ENCODE data around the gene COQ9.
"Not testable (repeated sequence)": the region's sequence is repeated elsewhere in the genome, so short reads cannot be mapped to it uniquely, and the experiment has no call there.

The COQ9 gene

DNA sequence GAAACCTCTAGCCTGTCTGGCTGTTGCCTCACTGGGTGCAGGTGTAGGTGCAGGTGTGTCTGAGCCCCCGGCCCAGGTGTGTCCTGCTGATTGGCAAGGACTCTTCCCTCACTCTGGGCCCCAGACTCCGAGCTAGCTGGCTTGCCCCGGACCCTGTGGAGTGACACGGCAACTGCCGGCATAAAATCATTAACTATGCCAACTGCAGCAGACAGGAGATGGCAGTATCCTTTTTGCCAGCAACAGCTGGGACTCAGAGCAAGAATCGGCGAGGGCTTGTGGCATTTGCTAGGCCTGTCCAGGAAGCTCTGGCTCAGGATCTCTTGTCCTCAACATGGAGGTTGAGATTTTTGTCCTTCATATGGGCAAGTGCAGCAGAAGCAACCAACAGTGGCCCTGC is 20.9 kb upstream of the COQ9 start:
- Histone ChIP-seq H3K4me3 (ENCODE audit: insufficient read depth, low read depth, low read length) (no peak overlapping the region), H3K27me3 (ENCODE audit: control insufficient read depth, insufficient read depth, low read length, poor library complexity, severe bottlenecking) (no peaks in the 10 kb centered on the region), H3K4me1 (ENCODE audit: control insufficient read depth, insufficient read depth, low read length) (no peaks in the 10 kb centered on the region), H3K36me3 (ENCODE audit: control insufficient read depth, insufficient read depth, low read length) (peaks cover 15% of the 10 kb centered on the region), H3K27ac (ENCODE audit: insufficient read depth, low read depth, low read length, poor library complexity, severe bottlenecking) (no peak overlapping the region), H3K9me3 (ENCODE audit: control insufficient read depth, low read length) (no peaks in the 10 kb centered on the region)
- WGBS, 2 experiments: 94 to 95% methylated on average over 7 of the region's 7 CpGs

DNA sequence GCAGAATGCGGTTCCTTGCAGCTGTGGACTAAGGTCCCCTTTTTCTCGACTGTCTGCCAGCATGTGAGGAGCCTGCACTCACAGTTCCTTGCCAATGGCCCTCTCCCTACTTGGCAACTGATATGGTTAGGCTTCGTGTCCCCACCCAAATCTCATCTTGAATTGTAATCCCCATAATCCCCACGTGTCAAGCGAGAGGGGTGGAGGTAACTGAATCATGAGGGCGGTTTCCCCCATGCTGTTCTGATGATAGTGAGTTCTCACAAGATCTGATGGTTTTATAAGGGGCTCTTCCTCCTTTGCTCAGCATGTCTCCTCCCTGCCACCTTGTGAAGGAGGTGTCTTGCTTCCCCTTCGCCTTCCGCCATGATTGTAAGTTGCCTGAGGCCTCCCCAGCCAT is 20.0 kb upstream of the COQ9 start:
- Histone ChIP-seq H3K4me1 (ENCODE audit: control insufficient read depth, insufficient read depth, low read length) (no peaks in the 10 kb centered on the region), H3K4me3 (ENCODE audit: insufficient read depth, low read depth, low read length) (no peak overlapping the region), H3K27ac (ENCODE audit: insufficient read depth, low read depth, low read length, poor library complexity, severe bottlenecking) (no peak overlapping the region), H3K27me3 (ENCODE audit: control insufficient read depth, insufficient read depth, low read length, poor library complexity, severe bottlenecking) (no peaks in the 10 kb centered on the region), H3K36me3 (ENCODE audit: control insufficient read depth, insufficient read depth, low read length) (peaks cover 21% of the 10 kb centered on the region), H3K9me3 (ENCODE audit: control insufficient read depth, low read length) (no peaks in the 10 kb centered on the region)
- 91 to 98% methylated on average over 8 of the region's 8 CpGs for WGBS, 2 experiments

DNA sequence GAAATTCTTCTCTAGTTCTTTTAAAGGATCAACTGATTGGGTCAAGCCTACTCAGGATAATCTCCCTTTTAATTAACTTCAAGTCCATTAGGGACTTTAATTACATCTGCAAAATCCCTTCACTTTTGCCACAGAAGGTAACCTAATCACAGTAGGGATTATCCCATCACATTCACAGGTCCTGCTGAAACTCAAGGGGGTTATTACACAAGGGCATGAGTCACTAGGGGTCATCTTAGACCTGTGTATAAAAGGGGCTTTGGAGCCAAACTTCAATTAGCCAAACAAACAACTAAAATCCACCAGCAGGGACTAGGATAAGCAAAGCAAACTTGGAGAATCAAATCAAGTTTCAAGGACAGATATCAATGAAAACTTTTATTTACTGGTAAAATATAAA is 19.5 kb upstream of the COQ9 start:
- Histone ChIP-seq H3K36me3 (ENCODE audit: control insufficient read depth, insufficient read depth, low read length) (peaks cover 27% of the 10 kb centered on the region), H3K4me1 (ENCODE audit: control insufficient read depth, insufficient read depth, low read length) (no peaks in the 10 kb centered on the region), H3K4me3 (ENCODE audit: insufficient read depth, low read depth, low read length) (no peak overlapping the region), H3K9me3 (ENCODE audit: control insufficient read depth, low read length) (no peaks in the 10 kb centered on the region), H3K27me3 (ENCODE audit: control insufficient read depth, insufficient read depth, low read length, poor library complexity, severe bottlenecking) (no peaks in the 10 kb centered on the region), H3K27ac (ENCODE audit: insufficient read depth, low read depth, low read length, poor library complexity, severe bottlenecking) (no peak overlapping the region)

DNA sequence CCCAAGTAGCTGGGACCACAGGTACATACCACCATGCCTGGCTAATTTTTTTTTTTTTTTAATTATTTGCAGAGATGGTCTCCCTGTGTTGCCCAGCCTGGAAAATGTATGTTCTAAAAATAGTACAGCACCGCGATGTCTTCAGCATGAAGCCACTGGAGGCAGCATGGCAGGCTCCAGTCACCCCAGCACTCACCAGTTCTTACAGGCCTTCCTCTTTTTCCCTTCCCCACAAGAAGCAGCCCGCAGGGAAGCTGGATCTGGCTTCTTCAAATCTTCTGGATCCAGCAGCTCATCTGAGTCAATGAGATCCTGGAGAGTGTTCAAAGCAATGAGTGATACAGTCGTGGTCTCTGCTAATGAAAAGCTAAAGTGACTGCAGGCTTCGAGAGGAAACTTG is 16.3 kb upstream of the COQ9 start:
- Histone ChIP-seq H3K4me1 (ENCODE audit: control insufficient read depth, insufficient read depth, low read length) (no peaks in the 10 kb centered on the region), H3K36me3 (ENCODE audit: control insufficient read depth, insufficient read depth, low read length) (peaks cover 48% of the 10 kb centered on the region), H3K9me3 (ENCODE audit: control insufficient read depth, low read length) (no peaks in the 10 kb centered on the region), H3K4me3 (ENCODE audit: insufficient read depth, low read depth, low read length) (no peak overlapping the region), H3K27ac (ENCODE audit: insufficient read depth, low read depth, low read length, poor library complexity, severe bottlenecking) (no peak overlapping the region), H3K27me3 (ENCODE audit: control insufficient read depth, insufficient read depth, low read length, poor library complexity, severe bottlenecking) (no peaks in the 10 kb centered on the region)
- 92 to 98% methylated on average over 5 of the region's 5 CpGs for WGBS, 2 experiments

DNA sequence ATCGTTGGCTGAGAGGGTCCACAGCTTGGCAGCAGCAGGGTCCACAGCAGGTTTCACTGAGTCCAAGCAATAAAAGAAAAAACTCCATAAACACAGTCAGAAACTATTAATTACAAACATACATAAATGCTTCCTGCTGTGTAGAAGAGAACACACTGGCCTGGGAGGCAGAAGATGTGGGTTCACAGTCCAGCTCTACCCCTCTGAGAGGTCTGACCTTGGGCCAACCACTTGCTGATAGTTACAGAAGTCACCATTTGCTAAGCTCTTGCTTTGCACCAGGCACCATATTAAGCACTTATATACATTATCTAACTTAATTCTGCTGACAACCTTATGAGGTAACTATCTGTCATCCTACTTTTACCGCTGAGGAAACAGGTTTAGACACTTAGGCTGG is 14.8 kb upstream of the COQ9 start:
- WGBS, 2 experiments: 96 to 99% methylated on average over 2 of the region's 2 CpGs
- Histone ChIP-seq H3K4me3 (ENCODE audit: insufficient read depth, low read depth, low read length) (no peak overlapping the region), H3K27ac (ENCODE audit: insufficient read depth, low read depth, low read length, poor library complexity, severe bottlenecking) (no peak overlapping the region), H3K4me1 (ENCODE audit: control insufficient read depth, insufficient read depth, low read length) (no peaks in the 10 kb centered on the region), H3K9me3 (ENCODE audit: control insufficient read depth, low read length) (no peaks in the 10 kb centered on the region), H3K36me3 (ENCODE audit: control insufficient read depth, insufficient read depth, low read length) (peaks cover 50% of the 10 kb centered on the region), H3K27me3 (ENCODE audit: control insufficient read depth, insufficient read depth, low read length, poor library complexity, severe bottlenecking) (no peaks in the 10 kb centered on the region)

DNA sequence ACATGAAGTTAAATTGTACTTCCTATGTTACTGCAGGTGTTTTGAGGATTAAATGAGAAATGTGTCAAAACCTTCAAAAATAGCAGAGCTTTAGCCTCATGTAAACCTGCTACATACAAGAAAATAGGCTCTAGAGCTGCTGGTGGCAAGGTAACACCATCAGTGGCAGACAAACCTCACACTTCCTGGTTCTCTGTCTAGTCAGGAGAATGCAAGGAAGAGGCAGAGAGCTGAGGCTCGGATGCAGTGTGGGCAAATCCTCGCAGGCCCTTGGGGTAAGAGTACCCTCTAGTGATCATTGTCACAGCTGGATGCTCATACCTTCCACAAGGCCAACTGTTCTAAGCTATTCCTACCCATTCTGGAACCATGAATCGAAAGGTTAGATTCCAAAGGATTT is 14.3 kb upstream of the COQ9 start:
- Histone ChIP-seq H3K27me3 (ENCODE audit: control insufficient read depth, insufficient read depth, low read length, poor library complexity, severe bottlenecking) (no peaks in the 10 kb centered on the region), H3K9me3 (ENCODE audit: control insufficient read depth, low read length) (no peaks in the 10 kb centered on the region), H3K4me3 (ENCODE audit: insufficient read depth, low read depth, low read length) (no peak overlapping the region), H3K27ac (ENCODE audit: insufficient read depth, low read depth, low read length, poor library complexity, severe bottlenecking) (no peak overlapping the region), H3K36me3 (ENCODE audit: control insufficient read depth, insufficient read depth, low read length) (peaks cover 50% of the 10 kb centered on the region), H3K4me1 (ENCODE audit: control insufficient read depth, insufficient read depth, low read length) (no peaks in the 10 kb centered on the region)
- WGBS, 2 experiments: 96 to 97% methylated on average over 3 of the region's 3 CpGs

DNA sequence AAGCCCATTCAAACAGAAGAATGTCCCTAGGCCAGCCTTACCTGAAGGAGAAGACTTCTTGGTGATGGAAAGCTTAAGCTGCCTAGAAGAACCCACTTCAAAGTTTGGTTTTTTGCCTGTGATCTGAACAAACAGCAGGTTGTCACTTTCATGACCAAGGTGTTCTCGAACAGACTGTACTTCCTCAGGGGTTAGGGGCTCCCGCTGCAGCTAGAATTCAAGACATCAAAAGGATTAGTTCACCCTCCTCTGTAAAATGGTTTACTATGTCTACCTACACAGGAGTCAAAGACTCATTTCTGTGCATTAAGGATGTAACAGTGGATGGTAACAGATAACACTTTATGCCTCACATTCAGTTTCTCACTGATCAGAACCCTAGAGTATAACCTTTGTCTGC is 13.3 kb upstream of the COQ9 start:
- no peak overlapping the region for H3K4me3 ChIP-seq (ENCODE audit: insufficient read depth, low read depth, low read length)
- no peak overlapping the region for H3K27ac ChIP-seq (ENCODE audit: insufficient read depth, low read depth, low read length, poor library complexity, severe bottlenecking)
- H3K4me1 ChIP-seq (ENCODE audit: control insufficient read depth, insufficient read depth, low read length): no peaks in the 10 kb centered on the region
- 99 to 100% methylated on average over 2 of the region's 2 CpGs for WGBS, 2 experiments
- H3K27me3 ChIP-seq (ENCODE audit: control insufficient read depth, insufficient read depth, low read length, poor library complexity, severe bottlenecking): no peaks in the 10 kb centered on the region
- H3K36me3 ChIP-seq (ENCODE audit: control insufficient read depth, insufficient read depth, low read length): peaks cover 52% of the 10 kb centered on the region
- no peaks in the 10 kb centered on the region for H3K9me3 ChIP-seq (ENCODE audit: control insufficient read depth, low read length)

DNA sequence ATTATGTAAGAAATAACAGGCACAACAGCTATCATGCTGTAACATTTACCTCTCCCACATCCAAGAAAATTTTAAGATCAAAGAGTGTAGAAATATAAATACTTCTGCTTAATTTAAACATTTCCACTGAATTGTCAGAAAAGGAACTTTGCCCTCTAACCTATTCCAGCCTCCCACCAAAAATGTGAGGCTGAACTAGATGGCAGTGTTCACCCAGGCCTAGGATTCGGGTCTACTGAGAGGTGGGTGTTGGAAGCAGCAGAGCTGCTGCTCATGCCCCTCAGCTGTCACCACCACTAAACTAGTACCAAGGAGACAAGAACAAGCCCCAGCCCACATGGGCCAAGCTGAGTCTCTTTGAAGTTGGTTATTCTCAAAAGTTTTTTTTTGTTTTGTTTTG is 11.4 kb upstream of the COQ9 start:
- no peaks in the 10 kb centered on the region for H3K9me3 ChIP-seq (ENCODE audit: control insufficient read depth, low read length)
- 96 to 100% methylated on average over 1 of the region's 1 CpG for WGBS, 2 experiments

DNA sequence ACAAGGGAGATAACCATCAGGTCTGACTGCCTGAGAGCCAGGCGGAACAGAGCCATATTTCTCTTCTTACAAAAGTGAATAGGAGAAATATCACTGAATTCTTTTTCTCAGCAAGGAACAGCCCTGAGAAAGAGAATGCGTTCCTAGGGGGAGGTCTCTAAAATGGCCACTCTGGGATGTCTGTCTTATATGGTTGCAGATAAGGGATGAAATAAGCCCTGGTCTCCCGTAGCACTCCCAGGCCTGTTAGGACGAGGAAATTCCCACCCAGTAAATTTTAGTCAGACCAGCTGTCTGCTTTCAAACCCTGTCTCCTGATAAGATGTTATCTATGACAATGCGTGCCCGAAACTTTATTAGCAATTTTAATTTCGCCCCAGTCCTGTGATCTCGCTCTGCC is 7.3 kb upstream of the COQ9 start:
- H3K36me3 ChIP-seq (ENCODE audit: control insufficient read depth, insufficient read depth, low read length): peaks cover 26% of the 10 kb centered on the region
- H3K27me3 ChIP-seq (ENCODE audit: control insufficient read depth, insufficient read depth, low read length, poor library complexity, severe bottlenecking); H3K27ac ChIP-seq (ENCODE audit: insufficient read depth, low read depth, low read length, poor library complexity, severe bottlenecking); H3K9me3 ChIP-seq (ENCODE audit: control insufficient read depth, low read length); H3K4me3 ChIP-seq (ENCODE audit: insufficient read depth, low read depth, low read length); H3K4me1 ChIP-seq (ENCODE audit: control insufficient read depth, insufficient read depth, low read length): not testable (repeated sequence)
- 94% methylated on average over 8 of the region's 8 CpGs for WGBS, 2 experiments

More for the DNA sequence above, 11.4 kb upstream of the COQ9 start:
- Histone ChIP-seq H3K4me3 (ENCODE audit: insufficient read depth, low read depth, low read length) (no peak overlapping the region), H3K4me1 (ENCODE audit: control insufficient read depth, insufficient read depth, low read length) (no peaks in the 10 kb centered on the region), H3K27me3 (ENCODE audit: control insufficient read depth, insufficient read depth, low read length, poor library complexity, severe bottlenecking) (no peaks in the 10 kb centered on the region), H3K27ac (ENCODE audit: insufficient read depth, low read depth, low read length, poor library complexity, severe bottlenecking) (no peak overlapping the region), H3K36me3 (ENCODE audit: control insufficient read depth, insufficient read depth, low read length) (peaks cover 51% of the 10 kb centered on the region)

DNA sequence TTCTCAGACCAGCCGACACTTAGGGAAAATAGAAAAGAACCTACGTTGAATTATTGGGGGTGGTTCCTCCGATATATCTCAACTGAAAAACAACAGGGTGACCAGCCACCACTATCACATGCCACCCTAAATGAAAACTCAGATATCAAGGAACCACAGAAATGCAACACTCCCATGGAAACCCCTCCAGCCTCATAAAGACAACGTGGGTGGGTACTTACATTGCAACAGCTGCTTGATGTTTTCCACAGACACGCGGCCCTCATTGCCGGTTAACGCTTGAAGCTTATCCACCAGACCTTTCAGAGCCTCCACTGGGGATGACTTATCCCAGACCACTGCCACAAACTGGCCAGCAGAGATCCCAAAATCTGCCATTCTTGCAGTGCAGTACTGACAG is 6.7 kb upstream of the COQ9 start:
- 98% methylated on average over 8 of the region's 8 CpGs for WGBS, 2 experiments
- H3K4me3 ChIP-seq (ENCODE audit: insufficient read depth, low read depth, low read length); H3K9me3 ChIP-seq (ENCODE audit: control insufficient read depth, low read length); H3K4me1 ChIP-seq (ENCODE audit: control insufficient read depth, insufficient read depth, low read length); H3K27ac ChIP-seq (ENCODE audit: insufficient read depth, low read depth, low read length, poor library complexity, severe bottlenecking); H3K27me3 ChIP-seq (ENCODE audit: control insufficient read depth, insufficient read depth, low read length, poor library complexity, severe bottlenecking): not testable (repeated sequence)
- H3K36me3 ChIP-seq (ENCODE audit: control insufficient read depth, insufficient read depth, low read length): peaks cover 22% of the 10 kb centered on the region

DNA sequence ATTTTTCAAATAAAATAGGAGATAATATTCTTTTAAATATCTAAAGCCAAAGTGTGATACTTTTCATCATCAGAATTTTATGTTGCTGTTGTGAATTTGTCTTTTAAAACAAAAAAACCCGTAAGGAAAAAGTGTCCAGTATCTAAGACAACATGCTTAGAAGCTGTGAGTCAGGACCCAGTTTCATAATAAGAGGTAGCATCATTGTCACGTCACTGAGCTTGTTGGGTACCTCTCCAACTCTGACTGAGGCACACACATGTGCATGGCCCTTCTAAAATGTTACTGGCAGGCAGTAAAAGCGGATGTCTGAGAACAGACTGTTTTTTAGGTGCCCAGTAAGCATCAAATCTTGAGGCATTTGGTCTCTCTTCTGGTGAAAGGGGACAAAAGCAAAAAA is 2.6 kb upstream of the COQ9 start:
- H3K9me3 ChIP-seq (ENCODE audit: control insufficient read depth, low read length): no peaks in the 10 kb centered on the region
- no peak overlapping the region for H3K27ac ChIP-seq (ENCODE audit: insufficient read depth, low read depth, low read length, poor library complexity, severe bottlenecking)
- WGBS, 2 experiments: 93 to 94% methylated on average over 3 of the region's 3 CpGs
- peaks cover 16% of the 10 kb centered on the region for H3K36me3 ChIP-seq (ENCODE audit: control insufficient read depth, insufficient read depth, low read length)
- no peaks in the 10 kb centered on the region for H3K27me3 ChIP-seq (ENCODE audit: control insufficient read depth, insufficient read depth, low read length, poor library complexity, severe bottlenecking)
- H3K4me1 ChIP-seq (ENCODE audit: control insufficient read depth, insufficient read depth, low read length): peaks cover 11% of the 10 kb centered on the region
- no peak overlapping the region for H3K4me3 ChIP-seq (ENCODE audit: insufficient read depth, low read depth, low read length)
